Endothelial cell of umbilical vein (primary cell): ENCODE measurements around the gene ELF4. TPM values are rescaled to one million over a fixed set of nuclear protein-coding genes. Genes with fewer than 3 reads are reported as not detected.

Experiments
- BruUV-seq: library from RNA; stranded (reverse); fragments of 400-500 nt; replicated peaks from 2 replicates; lab custom pipeline; 2021; lab: Mats Ljungman, UMichigan
- CTCF ChIA-PET: fragments of 300-600, 350-600 bp; sonication (Branson Sonifier 250); formaldehyde crosslinking; loops from one replicate; lab custom pipeline; 2021; ENCODE audit warnings: antibody characterized with exemption, inconsistent platforms; lab: Charles Lee
- POLR2A ChIA-PET: fragments of 300-600, 350-600 bp; sonication (Branson Sonifier 250); formaldehyde crosslinking; loops from one replicate; lab custom pipeline; 2021; ENCODE audit warnings: antibody characterized with exemption, inconsistent platforms; lab: Charles Lee
- DNase-seq: peaks from one replicate; pipeline ENCODE4 v3.0.0-alpha.2; 2011; ENCODE audit warnings: low read depth, low spot score
- FAIRE-seq: peaks from 2 replicates; lab custom pipeline; 2011; peaks lifted over from hg19 to GRCh38; lab: Jason Lieb, UNC
- H2AFZ ChIP-seq: 2 replicates; pipeline ENCODE4 v1.6.0; 2012; ENCODE audit warnings: low read depth, low read length, control low read depth, inconsistent platforms
- H3K27ac ChIP-seq: 2 replicates; pipeline ENCODE4 v1.5.1; 2011; ENCODE audit warnings: low read depth, mild to moderate bottlenecking, control low read depth, low read length, moderate library complexity; ENCODE audit not compliant: insufficient read depth
- H3K27me3 ChIP-seq, 2 experiments: 2 replicates each; pipeline versions ENCODE4 v1.6.0 to v1.6.1; 2011; ENCODE audit warnings: low read length in 2 of 2, mixed read lengths in 1 of 2; ENCODE audit not compliant: control insufficient read depth in 2 of 2, insufficient read depth in 2 of 2
- H3K36me3 ChIP-seq, 2 experiments: 2 replicates in 1 of 2; 3 replicates in 1 of 2; pipeline ENCODE4 v1.5.1; 2011; ENCODE audit warnings: low read length in 2 of 2, mild to moderate bottlenecking in 1 of 2, moderate library complexity in 1 of 2; ENCODE audit not compliant: control insufficient read depth in 2 of 2, insufficient read depth in 2 of 2; ENCODE audit errors: extremely low read depth in 1 of 2
- H3K4me1 ChIP-seq: 3 replicates; pipeline ENCODE4 v1.5.1; 2011; ENCODE audit warnings: mild to moderate bottlenecking, low read length; ENCODE audit not compliant: control insufficient read depth, insufficient read depth; ENCODE audit errors: extremely low read depth
- H3K4me2 ChIP-seq: 2 replicates; pipeline ENCODE4 v1.6.1; 2011; ENCODE audit warnings: low read length, control low read depth, mixed read lengths; ENCODE audit not compliant: insufficient read depth
- H3K4me3 ChIP-seq, 3 experiments: fragments of 200-600 bp in 1 of 3; sonication (generic), shearing (Covaris generic) in 1 of 3; replicated peaks in 1 of 3; 2 replicates each; pipeline ENCODE4 v1.5.1; 2011 to 2016; ENCODE audit warnings: control low read depth in 3 of 3, low read length in 3 of 3, mild to moderate bottlenecking in 2 of 3, inconsistent platforms in 1 of 3, low read depth in 1 of 3, moderate library complexity in 1 of 3; ENCODE audit not compliant: insufficient read depth in 1 of 3
- H3K79me2 ChIP-seq: 2 replicates; pipeline ENCODE4 v1.6.0; 2012; ENCODE audit warnings: low read length, inconsistent platforms; ENCODE audit not compliant: control insufficient read depth, insufficient read depth
- H3K9ac ChIP-seq: replicated peaks from 2 replicates; pipeline ENCODE3; 2011; ENCODE audit warnings: low read length, control low read depth; ENCODE audit not compliant: insufficient read depth; ENCODE audit errors: extremely low read depth
- H3K9me1 ChIP-seq: replicated peaks from 3 replicates; pipeline ENCODE4 v1.6.0; 2011; ENCODE audit warnings: mild to moderate bottlenecking, low read length; ENCODE audit not compliant: control insufficient read depth, insufficient read depth; ENCODE audit errors: extremely low read depth
- H3K9me3 ChIP-seq: replicated peaks from 2 replicates; pipeline ENCODE4 v1.5.1; 2012; ENCODE audit warnings: low read length, inconsistent platforms; ENCODE audit not compliant: control insufficient read depth, insufficient read depth
- H4K20me1 ChIP-seq: replicated peaks from 2 replicates; pipeline ENCODE3; 2011; ENCODE audit warnings: mild to moderate bottlenecking, low read length; ENCODE audit not compliant: control insufficient read depth, insufficient read depth; ENCODE audit errors: extremely low read depth
- EZH2 ChIP-seq: IDR thresholded peaks from 2 replicates; pipeline ENCODE4 v1.6.1; 2012; ENCODE audit warnings: borderline replicate concordance, low read depth, mild to moderate bottlenecking, moderate library complexity, low read length, inconsistent platforms; ENCODE audit not compliant: severe bottlenecking
- FOS ChIP-seq: IDR thresholded peaks from 2 replicates; pipeline ENCODE4 v1.6.1; 2011; ENCODE audit warnings: mild to moderate bottlenecking, low read length, moderate library complexity, borderline replicate concordance; ENCODE audit not compliant: insufficient read depth
- GATA2 ChIP-seq: IDR thresholded peaks from 2 replicates; pipeline ENCODE4 v1.7.0; 2011; ENCODE audit warnings: low read depth, mild to moderate bottlenecking, moderate library complexity, mixed read lengths, low read length; ENCODE audit not compliant: insufficient read length, insufficient read depth
- JUN ChIP-seq: IDR thresholded peaks from 2 replicates; pipeline ENCODE4 v1.6.1; 2011; ENCODE audit warnings: borderline replicate concordance, low read depth; ENCODE audit not compliant: insufficient read length, insufficient read depth
- MYC ChIP-seq: IDR thresholded peaks from one replicate; pipeline ENCODE4 v1.6.1; 2011; ENCODE audit warnings: mild to moderate bottlenecking, low read depth, low read length
- POLR2A ChIP-seq: IDR thresholded peaks from 2 replicates; pipeline ENCODE4 v1.6.1; 2012; ENCODE audit warnings: low read depth, mild to moderate bottlenecking, control low read depth, low read length
- POLR2AphosphoS5 ChIP-seq: IDR thresholded peaks from 2 replicates; pipeline ENCODE4 v1.6.1; 2012; ENCODE audit warnings: low read depth, mild to moderate bottlenecking, control low read depth, low read length, moderate library complexity; ENCODE audit not compliant: insufficient read depth
- dilution Hi-C: fragments of 300-500 bp; cut with MboI; formaldehyde crosslinking; loops from one replicate; pipeline ENCODE4 v1.15.0; 2019; ENCODE audit warnings: low sequenced_read_pairs; ENCODE audit not compliant: extremely low pct_ligation_motif_present
- intact Hi-C: fragments of 100-400 bp; cut with micrococcal nuclease; formaldehyde crosslinking; loops from one replicate; pipeline ENCODE4 v1.10.0; 2022
- polyA plus RNA-seq, 4 experiments: library from polyadenylated mRNA; depleted of rRNA in 3 of 4; stranded (reverse) in 3 of 4; unstranded in 1 of 4; fragments of >200 nt; gene quantifications; 2 replicates each; pipeline versions ENCODE4 v1.2.1 to v1.2.3, GENCODE V29; 2011 to 2012; ENCODE audit warnings: missing spikeins in 1 of 4
- total RNA-seq: library from RNA; stranded (reverse); gene quantifications from 2 replicates; pipeline ENCODE4 v1.2.3, GENCODE V29; 2021
- TF ChIP-seq, protein P1 (sequence below), 2 donors: IDR thresholded peaks; 1 replicate in 1 of 2; 2 replicates in 1 of 2; pipeline ENCODE4 v1.5.1; 2011; ENCODE audit warnings: low read length in 2 of 2, mild to moderate bottlenecking in 2 of 2, moderate library complexity in 2 of 2, control low read depth in 1 of 2, inconsistent platforms in 1 of 2, low read depth in 1 of 2; ENCODE audit not compliant: insufficient read depth in 1 of 2; ENCODE audit errors: extremely low read depth in 1 of 2
- TF ChIP-seq, protein P2 (sequence below): IDR thresholded peaks from 2 replicates; pipeline ENCODE4 v1.6.1; 2011; ENCODE audit not compliant: insufficient read depth, insufficient read length

The ELF4 gene
- total and polyA plus RNA-seq, 2 donors (not counting 3 experiments of a cell fraction or from before 2014, with no cell fraction given), result 31.9 to 33.4 TPM

DNA sequence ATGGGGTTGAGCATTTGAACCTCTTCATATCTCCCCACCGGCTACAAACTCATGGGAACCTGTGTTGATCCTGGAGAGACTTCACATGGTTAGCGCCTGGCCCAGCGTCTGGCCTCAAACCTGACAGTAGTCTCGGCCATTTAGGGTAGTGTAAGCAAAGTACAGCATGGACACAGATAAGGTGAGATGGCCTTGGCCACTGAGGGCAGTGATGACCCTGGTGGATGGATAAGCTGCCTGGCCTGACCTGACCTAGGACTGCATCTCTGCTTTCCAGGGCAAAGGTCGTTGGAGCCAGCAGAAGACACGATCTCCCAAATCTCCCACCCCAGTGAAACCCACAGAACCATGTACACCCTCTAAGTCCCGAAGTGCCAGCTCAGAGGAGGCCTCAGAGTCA is 76.1 kb downstream of the ELF4 start:
- no peaks in the 10 kb centered on the region for H3K9me1 ChIP-seq
- dilution Hi-C loops (no loop called here), intact Hi-C loops (no loop called here)
- FAIRE-seq, result no peak
- no peak overlapping the region for H3K4me2 ChIP-seq
- H4K20me1 ChIP-seq, result no peaks in the 10 kb centered on the region
- no peaks in the 10 kb centered on the region for H3K79me2 ChIP-seq
- H3K27ac ChIP-seq, result no peak overlapping the region
- H3K4me3 ChIP-seq, result no peak overlapping the region
- BruUV-seq, result no TSS peak
- H2AFZ ChIP-seq, result no peak overlapping the region
- no peaks in the 10 kb centered on the region for H3K4me1 ChIP-seq
- ChIA-PET POLR2A (no interaction called here), CTCF (interaction anchor here (1.3 kb wide), 1 partner anchor 27 kb away, joined by 3 read pairs; no protein-coding TSS in a partner anchor)
- DNase-seq, result no peak
- peaks cover 0 to 20% of the 10 kb centered on the region in 2 experiments for H3K36me3 ChIP-seq
- TF ChIP-seq MYC (no peak), JUN (no peak), EZH2 (no peak), POLR2AphosphoS5 (no peak), POLR2A (no peak), FOS (no peak), GATA2 (no peak)
- TF ChIP-seq, protein P1, sequence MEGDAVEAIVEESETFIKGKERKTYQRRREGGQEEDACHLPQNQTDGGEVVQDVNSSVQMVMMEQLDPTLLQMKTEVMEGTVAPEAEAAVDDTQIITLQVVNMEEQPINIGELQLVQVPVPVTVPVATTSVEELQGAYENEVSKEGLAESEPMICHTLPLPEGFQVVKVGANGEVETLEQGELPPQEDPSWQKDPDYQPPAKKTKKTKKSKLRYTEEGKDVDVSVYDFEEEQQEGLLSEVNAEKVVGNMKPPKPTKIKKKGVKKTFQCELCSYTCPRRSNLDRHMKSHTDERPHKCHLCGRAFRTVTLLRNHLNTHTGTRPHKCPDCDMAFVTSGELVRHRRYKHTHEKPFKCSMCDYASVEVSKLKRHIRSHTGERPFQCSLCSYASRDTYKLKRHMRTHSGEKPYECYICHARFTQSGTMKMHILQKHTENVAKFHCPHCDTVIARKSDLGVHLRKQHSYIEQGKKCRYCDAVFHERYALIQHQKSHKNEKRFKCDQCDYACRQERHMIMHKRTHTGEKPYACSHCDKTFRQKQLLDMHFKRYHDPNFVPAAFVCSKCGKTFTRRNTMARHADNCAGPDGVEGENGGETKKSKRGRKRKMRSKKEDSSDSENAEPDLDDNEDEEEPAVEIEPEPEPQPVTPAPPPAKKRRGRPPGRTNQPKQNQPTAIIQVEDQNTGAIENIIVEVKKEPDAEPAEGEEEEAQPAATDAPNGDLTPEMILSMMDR (IDR thresholded peaks at IDR 0.05; ENCODE audit: extremely low read depth in 1 of 2, insufficient read depth in 1 of 2, low read depth in 1 of 2, low read length in 2 of 2), result no peak
- TF ChIP-seq, protein P2, sequence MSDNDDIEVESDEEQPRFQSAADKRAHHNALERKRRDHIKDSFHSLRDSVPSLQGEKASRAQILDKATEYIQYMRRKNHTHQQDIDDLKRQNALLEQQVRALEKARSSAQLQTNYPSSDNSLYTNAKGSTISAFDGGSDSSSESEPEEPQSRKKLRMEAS, result no peak
- no peaks in the 10 kb centered on the region for H3K27me3 ChIP-seq
- no peaks in the 10 kb centered on the region for H3K9me3 ChIP-seq
- H3K9ac ChIP-seq, result no peak overlapping the region
